ENCODE results near the gene RPP25L. TPM values are rescaled to one million over a fixed set of nuclear protein-coding genes. Genes with fewer than 3 reads are reported as not detected.
A peak's percentile ranks its signal among the peaks of the same experiment; 100 is the strongest.

Gene RPP25L
- total RNA-seq, 1 experiment from 2014 or later: 42.8 TPM

- H3K9me3 Mint-ChIP-seq (ENCODE audit: unreplicated experiment): no peaks in the 10 kb centered on the region
- BruUV-seq (replicated peaks): no TSS peak
- DNase-seq (ENCODE audit: unreplicated experiment): no peak
- no peak overlapping the region for H3K27ac Mint-ChIP-seq (ENCODE audit: low read depth, unreplicated experiment)
- no peaks in the 10 kb centered on the region for H3K27me3 Mint-ChIP-seq (ENCODE audit: insufficient read depth, unreplicated experiment)
- H3K4me3 Mint-ChIP-seq (ENCODE audit: unreplicated experiment): peak overlapping the region; percentile 28
- peaks cover 38% of the 10 kb centered on the region for H3K4me1 Mint-ChIP-seq (ENCODE audit: insufficient read depth, unreplicated experiment)
- peaks cover 16% of the 10 kb centered on the region for H3K36me3 Mint-ChIP-seq (ENCODE audit: insufficient read depth, unreplicated experiment)
- TF ChIP-seq CTCF (IDR thresholded peaks at IDR 0.05; ENCODE audit: unreplicated experiment): no peak
- ChIA-PET POLR2A (no interaction called here), CTCF (interaction anchor here (1.0 to 7.9 kb wide), 2 partner anchors 13 to 16 kb away, joined by 4 to 83 read pairs; partner anchors contain the start of gene SIGMAR1)
- intact Hi-C loops (cut with micrococcal nuclease): loop anchor here (5.0 kb wide), 1 partner anchor 54 kb away; no protein-coding TSS in a partner anchor
Measured at GRCh38 chr9:34648673-34649072, 36.8 kb upstream of the RPP25L start.

- Mint-ChIP-seq H3K4me1 (ENCODE audit: insufficient read depth, unreplicated experiment) (peaks cover 31% of the 10 kb centered on the region), H3K4me3 (ENCODE audit: unreplicated experiment) (peak overlapping the region; percentile 84), H3K27me3 (ENCODE audit: insufficient read depth, unreplicated experiment) (no peaks in the 10 kb centered on the region), H3K36me3 (ENCODE audit: insufficient read depth, unreplicated experiment) (peaks cover 16% of the 10 kb centered on the region), H3K27ac (ENCODE audit: low read depth, unreplicated experiment) (peak overlapping the region; percentile 65), H3K9me3 (ENCODE audit: unreplicated experiment) (no peaks in the 10 kb centered on the region)
- no peak for DNase-seq (ENCODE audit: unreplicated experiment)
- ChIA-PET POLR2A (interaction anchor here (0.5 to 3.5 kb wide), 7 partner anchors 9 to 97 kb away, joined by 3 to 48 read pairs (median 7); partner anchors contain the start of genes CCL27, DCTN3 and SIGMAR1), CTCF (interaction anchor here (0.8 to 7.9 kb wide), 10 partner anchors 12 to 212 kb away, joined by 3 to 83 read pairs (median 5); partner anchors contain the start of genes CCL27, DCTN3 and SIGMAR1)
- intact Hi-C loops (cut with micrococcal nuclease): loop anchor here (2.0 to 5.0 kb wide), 2 partner anchors 17 to 55 kb away; no protein-coding TSS in a partner anchor
- no peak for TF ChIP-seq CTCF (IDR thresholded peaks at IDR 0.05; ENCODE audit: unreplicated experiment)
- BruUV-seq (replicated peaks): no TSS peak
Measured at GRCh38 chr9:34647651-34648050, 35.8 kb upstream of the RPP25L start.

- intact Hi-C loops (cut with micrococcal nuclease): loop anchor here (2.0 to 5.0 kb wide), 2 partner anchors 18 to 55 kb away; no protein-coding TSS in a partner anchor
- Mint-ChIP-seq H3K27me3 (ENCODE audit: insufficient read depth, unreplicated experiment) (no peaks in the 10 kb centered on the region), H3K36me3 (ENCODE audit: insufficient read depth, unreplicated experiment) (peaks cover 16% of the 10 kb centered on the region), H3K4me3 (ENCODE audit: unreplicated experiment) (peak overlapping the region; percentile 84), H3K9me3 (ENCODE audit: unreplicated experiment) (no peaks in the 10 kb centered on the region), H3K27ac (ENCODE audit: low read depth, unreplicated experiment) (peak overlapping the region; percentile 65), H3K4me1 (ENCODE audit: insufficient read depth, unreplicated experiment) (peaks cover 25% of the 10 kb centered on the region)
- no TSS peak for BruUV-seq (replicated peaks)
- CTCF ChIA-PET: interaction anchor here (0.6 to 7.9 kb wide), 15 partner anchors 11 to 1956 kb away, joined by 3 to 83 read pairs (median 3); partner anchors contain the start of genes CCL27, DCTN3 and SIGMAR1
- TF ChIP-seq CTCF (IDR thresholded peaks at IDR 0.05; ENCODE audit: unreplicated experiment): no peak
- no peak for DNase-seq (ENCODE audit: unreplicated experiment)
- POLR2A ChIA-PET: interaction anchor here (0.8 to 3.5 kb wide), 11 partner anchors 10 to 641 kb away, joined by 3 to 48 read pairs (median 6); partner anchors contain the start of genes CCL27, DCTN3 and SIGMAR1
Measured at GRCh38 chr9:34647084-34647403, 35.1 kb upstream of the RPP25L start.

GRCh38 chr9:34646211-34647083 is 34.5 kb upstream of the RPP25L start, which contains the start of gene GALT:
Gene GALT (plus strand): TSS chr9:34646675. CDS start chr9:34646705, 30 bp downstream.
- peak within 1 kb of the TSS; percentile 84 for H3K4me3 Mint-ChIP-seq (ENCODE audit: unreplicated experiment)
- BruUV-seq (replicated peaks): TSS peak; percentile 49
- peaks cover 21% of the 10 kb centered on the region for H3K4me1 Mint-ChIP-seq (ENCODE audit: insufficient read depth, unreplicated experiment)
- peaks cover 16% of the 10 kb centered on the region for H3K36me3 Mint-ChIP-seq (ENCODE audit: insufficient read depth, unreplicated experiment)
- peak within 1 kb of the TSS; percentile 65 for H3K27ac Mint-ChIP-seq (ENCODE audit: low read depth, unreplicated experiment)
- no peaks in the 10 kb centered on the region for H3K27me3 Mint-ChIP-seq (ENCODE audit: insufficient read depth, unreplicated experiment)
- peak; percentile 92 for DNase-seq (ENCODE audit: unreplicated experiment)
- intact Hi-C loops (cut with micrococcal nuclease): loop anchor here (2.0 to 5.0 kb wide), 2 partner anchors 18 to 56 kb away; no protein-coding TSS in a partner anchor
- ChIA-PET CTCF (interaction anchor here (0.6 to 7.9 kb wide), 15 partner anchors 10 to 1957 kb away, joined by 3 to 83 read pairs (median 4); partner anchors contain the start of genes CCL27, DCTN3 and SIGMAR1), POLR2A (interaction anchor here (0.6 to 3.5 kb wide), 16 partner anchors 9 to 642 kb away, joined by 3 to 48 read pairs (median 4); partner anchors contain the start of genes CCL27, DCTN3 and SIGMAR1)
- TF ChIP-seq CTCF (IDR thresholded peaks at IDR 0.05; ENCODE audit: unreplicated experiment): peak; percentile 17
- H3K9me3 Mint-ChIP-seq (ENCODE audit: unreplicated experiment): no peaks in the 10 kb centered on the region
